ENCODE results near the gene VWA7.

- no peak for TF ChIP-seq CTCF (IDR thresholded peaks at IDR 0.05)
- no peak for TF ChIP-seq POLR2A (IDR thresholded peaks at IDR 0.05)
These were observed 4.4 kb upstream of the VWA7 start for GRCh38 chr6:31781244-31782125.
